ENCODE measurements around the gene SCARB2.

- TF ChIP-seq CTCF (IDR thresholded peaks at IDR 0.05) (no peak), POLR2A (IDR thresholded peaks at IDR 0.05) (no peak), EP300 (IDR thresholded peaks at IDR 0.05) (no peak), POLR2AphosphoS5 (IDR thresholded peaks at IDR 0.05) (no peak)
These were observed 8.1 kb downstream of the SCARB2 start for GRCh38 chr4:76205476-76205875.

Measured in sigmoid colon (tissue), 4 donors.